ENCODE data around the gene MFF.

DNA sequence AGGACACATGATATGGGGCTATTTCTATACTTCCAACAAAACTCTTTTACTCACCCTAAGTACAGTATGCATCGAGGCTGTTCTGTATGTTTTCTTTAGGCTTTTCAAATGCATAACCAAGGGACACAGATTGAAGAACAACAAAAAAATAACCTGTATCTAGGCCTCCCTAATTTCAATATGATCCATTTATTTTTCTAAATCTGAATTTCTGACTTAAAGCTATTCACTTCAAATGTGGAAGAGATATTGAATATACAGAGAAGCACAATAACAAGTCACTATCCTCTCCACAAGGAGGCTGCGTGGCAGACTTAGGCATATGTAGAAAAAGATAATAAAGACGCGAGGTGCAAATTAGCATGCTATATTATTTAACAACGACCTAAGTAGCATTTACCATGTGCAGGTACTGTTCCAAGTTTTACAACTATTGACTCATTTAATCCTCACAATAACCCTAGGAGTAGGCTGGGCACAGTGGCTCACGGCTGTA, 39.3 kb upstream of the MFF start:
- TF ChIP-seq RAD21 (IDR thresholded peaks at IDR 0.05; ENCODE audit: insufficient read depth, low read depth, low read length) = no peak
- no peak for TF ChIP-seq NFYB (IDR thresholded peaks at IDR 0.05; ENCODE audit: insufficient read depth, low read depth, low read length)
- TF ChIP-seq CREM (IDR thresholded peaks at IDR 0.05; ENCODE audit: low read depth) = no peak
- no peak for TF ChIP-seq TAF1 (IDR thresholded peaks at IDR 0.05; ENCODE audit: borderline replicate concordance, low read depth, low read length)
- TF ChIP-seq, protein P1, sequence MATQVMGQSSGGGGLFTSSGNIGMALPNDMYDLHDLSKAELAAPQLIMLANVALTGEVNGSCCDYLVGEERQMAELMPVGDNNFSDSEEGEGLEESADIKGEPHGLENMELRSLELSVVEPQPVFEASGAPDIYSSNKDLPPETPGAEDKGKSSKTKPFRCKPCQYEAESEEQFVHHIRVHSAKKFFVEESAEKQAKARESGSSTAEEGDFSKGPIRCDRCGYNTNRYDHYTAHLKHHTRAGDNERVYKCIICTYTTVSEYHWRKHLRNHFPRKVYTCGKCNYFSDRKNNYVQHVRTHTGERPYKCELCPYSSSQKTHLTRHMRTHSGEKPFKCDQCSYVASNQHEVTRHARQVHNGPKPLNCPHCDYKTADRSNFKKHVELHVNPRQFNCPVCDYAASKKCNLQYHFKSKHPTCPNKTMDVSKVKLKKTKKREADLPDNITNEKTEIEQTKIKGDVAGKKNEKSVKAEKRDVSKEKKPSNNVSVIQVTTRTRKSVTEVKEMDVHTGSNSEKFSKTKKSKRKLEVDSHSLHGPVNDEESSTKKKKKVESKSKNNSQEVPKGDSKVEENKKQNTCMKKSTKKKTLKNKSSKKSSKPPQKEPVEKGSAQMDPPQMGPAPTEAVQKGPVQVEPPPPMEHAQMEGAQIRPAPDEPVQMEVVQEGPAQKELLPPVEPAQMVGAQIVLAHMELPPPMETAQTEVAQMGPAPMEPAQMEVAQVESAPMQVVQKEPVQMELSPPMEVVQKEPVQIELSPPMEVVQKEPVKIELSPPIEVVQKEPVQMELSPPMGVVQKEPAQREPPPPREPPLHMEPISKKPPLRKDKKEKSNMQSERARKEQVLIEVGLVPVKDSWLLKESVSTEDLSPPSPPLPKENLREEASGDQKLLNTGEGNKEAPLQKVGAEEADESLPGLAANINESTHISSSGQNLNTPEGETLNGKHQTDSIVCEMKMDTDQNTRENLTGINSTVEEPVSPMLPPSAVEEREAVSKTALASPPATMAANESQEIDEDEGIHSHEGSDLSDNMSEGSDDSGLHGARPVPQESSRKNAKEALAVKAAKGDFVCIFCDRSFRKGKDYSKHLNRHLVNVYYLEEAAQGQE (IDR thresholded peaks at IDR 0.05; ENCODE audit: low read depth, low read length) = no peak
- TF ChIP-seq KDM1A (IDR thresholded peaks at IDR 0.05; ENCODE audit: borderline replicate concordance) = no peak
- TF ChIP-seq, protein P2, sequence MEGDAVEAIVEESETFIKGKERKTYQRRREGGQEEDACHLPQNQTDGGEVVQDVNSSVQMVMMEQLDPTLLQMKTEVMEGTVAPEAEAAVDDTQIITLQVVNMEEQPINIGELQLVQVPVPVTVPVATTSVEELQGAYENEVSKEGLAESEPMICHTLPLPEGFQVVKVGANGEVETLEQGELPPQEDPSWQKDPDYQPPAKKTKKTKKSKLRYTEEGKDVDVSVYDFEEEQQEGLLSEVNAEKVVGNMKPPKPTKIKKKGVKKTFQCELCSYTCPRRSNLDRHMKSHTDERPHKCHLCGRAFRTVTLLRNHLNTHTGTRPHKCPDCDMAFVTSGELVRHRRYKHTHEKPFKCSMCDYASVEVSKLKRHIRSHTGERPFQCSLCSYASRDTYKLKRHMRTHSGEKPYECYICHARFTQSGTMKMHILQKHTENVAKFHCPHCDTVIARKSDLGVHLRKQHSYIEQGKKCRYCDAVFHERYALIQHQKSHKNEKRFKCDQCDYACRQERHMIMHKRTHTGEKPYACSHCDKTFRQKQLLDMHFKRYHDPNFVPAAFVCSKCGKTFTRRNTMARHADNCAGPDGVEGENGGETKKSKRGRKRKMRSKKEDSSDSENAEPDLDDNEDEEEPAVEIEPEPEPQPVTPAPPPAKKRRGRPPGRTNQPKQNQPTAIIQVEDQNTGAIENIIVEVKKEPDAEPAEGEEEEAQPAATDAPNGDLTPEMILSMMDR (IDR thresholded peaks at IDR 0.05 in 2 of 3, conservative IDR thresholded peaks at IDR 0.05 in 1 of 3; ENCODE audit: control insufficient read depth in 2 of 3, extremely low read depth in 1 of 3, insufficient read depth in 1 of 3, low read depth in 3 of 3, low read length in 3 of 3) = no peak
- no peak for TF ChIP-seq RB1 (IDR thresholded peaks at IDR 0.05; ENCODE audit: borderline replicate concordance)
- no peak for TF ChIP-seq SREBF1 (IDR thresholded peaks at IDR 0.05; ENCODE audit: low read length)
